HCT116 (cell line): ENCODE measurements around the gene BLNK. TPM values are rescaled to one million over a fixed set of nuclear protein-coding genes. Genes with fewer than 3 reads are reported as not detected.

Experiments used
- ATAC-seq: fragments of 200-7000 bp; cut with Tn5 transposase; 2 replicates; pipeline ENCODE4 v1.9.1; 2020; ENCODE audit warnings: mild to moderate bottlenecking, moderate library complexity
- BruUV-seq: library from RNA; stranded (reverse); fragments of 400-500 nt; replicated peaks from 2 replicates; lab custom pipeline; 2021; lab: Mats Ljungman, UMichigan
- CTCF ChIA-PET: fragments of 300-600 bp; sonication (Branson Sonifier 250); formaldehyde crosslinking; loops from one replicate; lab custom pipeline; 2021; ENCODE audit warnings: antibody characterized with exemption; lab: Charles Lee
- POLR2A ChIA-PET: fragments of 300-600, 350-600 bp; sonication (Branson Sonifier 250); formaldehyde crosslinking; loops from one replicate; lab custom pipeline; 2021; ENCODE audit warnings: antibody characterized with exemption; lab: Charles Lee
- RAD21 ChIA-PET, 2 experiments: fragments of 300-600 bp; sonication (Branson Sonifier 250); formaldehyde crosslinking; loops; one replicate each; lab custom pipeline; 2023; ENCODE audit warnings: low total read pairs in 2 of 2; ENCODE audit not compliant: uncharacterized antibody in 2 of 2, unreplicated experiment in 2 of 2, low non-redundant PET in 1 of 2; lab: Charles Lee
- DNase-seq: peaks from one replicate; pipeline ENCODE4 v3.0.0-alpha.2; 2010; ENCODE audit warnings: low read depth, low spot score
- H2AFZ ChIP-seq: fragments of 200-600 bp; shearing (Covaris generic), sonication (generic); 2 replicates; pipeline ENCODE4 v1.6.1; 2017; ENCODE audit warnings: low read depth, mixed run types, mixed read lengths, antibody characterized with exemption, low read length; ENCODE audit not compliant: poor library complexity, severe bottlenecking
- H3K27ac ChIP-seq: 2 replicates; pipeline ENCODE4 v1.5.1; 2012; ENCODE audit warnings: low read depth, low read length
- H3K27me3 ChIP-seq: fragments of 200-600 bp; sonication (generic); 2 replicates; pipeline ENCODE4 v1.6.1; 2016; ENCODE audit warnings: mixed run types, low read length, mixed read lengths; ENCODE audit not compliant: insufficient read depth
- H3K36me3 ChIP-seq, 2 experiments: fragments of 200-500 bp in 1 of 2; fragments of 200-600 bp in 1 of 2; sonication (Bioruptor generic) in 1 of 2; sonication (generic) in 1 of 2; 2 replicates each; pipeline versions ENCODE4 v1.5.1 to v1.6.1; 2014 to 2016; ENCODE audit warnings: low read length in 2 of 2, inconsistent platforms in 1 of 2, mixed read lengths in 1 of 2, mixed run types in 1 of 2; ENCODE audit not compliant: insufficient read depth in 2 of 2, control insufficient read depth in 1 of 2
- H3K4me1 ChIP-seq, 2 experiments: fragments of 200-600 bp in 1 of 2; sonication (generic) in 1 of 2; 2 replicates each; pipeline versions ENCODE4 v1.5.1 to v1.6.1; 2012 to 2017; ENCODE audit warnings: low read length in 2 of 2, inconsistent platforms in 1 of 2, mild to moderate bottlenecking in 1 of 2, mixed read lengths in 1 of 2, mixed run types in 1 of 2, moderate library complexity in 1 of 2; ENCODE audit not compliant: insufficient read depth in 2 of 2, control insufficient read depth in 1 of 2
- H3K4me2 ChIP-seq: fragments of 200-600 bp; sonication (generic); 2 replicates; pipeline ENCODE4 v1.6.1; 2017; ENCODE audit warnings: mixed run types, low read length, mixed read lengths
- H3K4me3 ChIP-seq, 2 experiments: fragments of 200-600 bp in 1 of 2; sonication (generic) in 1 of 2; replicated peaks in 1 of 2; 2 replicates each; pipeline ENCODE4 v1.5.1; 2011 to 2016; ENCODE audit warnings: low read length in 2 of 2, control low read depth in 1 of 2, low read depth in 1 of 2, mild to moderate bottlenecking in 1 of 2, mixed read lengths in 1 of 2, mixed run types in 1 of 2
- H3K79me2 ChIP-seq: fragments of 200-600 bp; sonication (generic); 2 replicates; pipeline ENCODE4 v1.6.1; 2017; ENCODE audit warnings: mild to moderate bottlenecking, mixed run types, low read length, moderate library complexity, mixed read lengths; ENCODE audit not compliant: insufficient read depth
- H3K9ac ChIP-seq: fragments of 200-600 bp; sonication (generic); 2 replicates; pipeline ENCODE4 v1.6.1; 2016; ENCODE audit warnings: low read length, mixed read lengths
- H3K9me2 ChIP-seq: fragments of 200-600 bp; sonication (generic), shearing (Covaris generic); 2 replicates; pipeline ENCODE4 v1.6.1; 2017; ENCODE audit warnings: mixed run types, mild to moderate bottlenecking, moderate library complexity; ENCODE audit not compliant: insufficient read depth
- H3K9me3 ChIP-seq, 2 experiments: fragments of 200-500 bp in 1 of 2; fragments of 200-600 bp in 1 of 2; sonication (Bioruptor generic) in 1 of 2; sonication (generic) in 1 of 2; 2 replicates each; pipeline ENCODE4 v1.6.1; 2014 to 2017; ENCODE audit warnings: low read length in 2 of 2, mixed read lengths in 2 of 2, inconsistent platforms in 1 of 2, low read depth in 1 of 2, mild to moderate bottlenecking in 1 of 2, mixed run types in 1 of 2, moderate library complexity in 1 of 2; ENCODE audit not compliant: control insufficient read depth in 1 of 2, insufficient read depth in 1 of 2
- H4K20me1 ChIP-seq: fragments of 200-600 bp; sonication (generic), shearing (Covaris generic); 2 replicates; pipeline ENCODE4 v1.6.1; 2017; ENCODE audit warnings: mixed run types, mild to moderate bottlenecking, moderate library complexity; ENCODE audit not compliant: insufficient read depth
- ATF3 ChIP-seq: IDR thresholded peaks from 2 replicates; pipeline ENCODE4 v1.6.1; 2012
- ELF1 ChIP-seq: IDR thresholded peaks from 2 replicates; pipeline ENCODE4 v1.6.1; 2012; ENCODE audit warnings: low read depth, borderline replicate concordance
- FOSL1 ChIP-seq: IDR thresholded peaks from 2 replicates; pipeline ENCODE4 v1.6.1; 2012; ENCODE audit warnings: low read depth
- JUND ChIP-seq: IDR thresholded peaks from 2 replicates; pipeline ENCODE4 v1.6.1; 2012
- POLR2A ChIP-seq: IDR thresholded peaks from 2 replicates; pipeline ENCODE4 v1.7.0; 2011; ENCODE audit warnings: borderline replicate concordance; ENCODE audit not compliant: insufficient read depth, insufficient read length; ENCODE audit errors: extremely low read depth
- POLR2AphosphoS5 ChIP-seq: IDR thresholded peaks from 2 replicates; pipeline ENCODE4 v1.6.1; 2011; ENCODE audit warnings: mild to moderate bottlenecking, low read depth, low read length, moderate library complexity
- RAD21 ChIP-seq: IDR thresholded peaks from 2 replicates; pipeline ENCODE4 v1.6.1; 2012; ENCODE audit warnings: low read depth, mild to moderate bottlenecking
- REST ChIP-seq: IDR thresholded peaks from 2 replicates; pipeline ENCODE4 v1.6.1; 2012; ENCODE audit warnings: low read depth
- SP1 ChIP-seq: IDR thresholded peaks from 2 replicates; pipeline ENCODE4 v1.6.1; 2012; ENCODE audit warnings: low read depth
- TCF7L2 ChIP-seq: IDR thresholded peaks from 2 replicates; pipeline ENCODE4 v1.7.0; 2011; ENCODE audit warnings: borderline replicate concordance, inconsistent platforms; ENCODE audit not compliant: insufficient read depth, insufficient read length; ENCODE audit errors: extremely low read depth
- YY1 ChIP-seq: IDR thresholded peaks from 2 replicates; pipeline ENCODE4 v1.6.1; 2011; ENCODE audit warnings: low read length, low read depth, moderate library complexity, mild to moderate bottlenecking; ENCODE audit not compliant: insufficient replicate concordance; ENCODE audit errors: extremely low read depth
- ZBTB33 ChIP-seq: IDR thresholded peaks from 2 replicates; pipeline ENCODE4 v1.6.1; 2011; ENCODE audit warnings: mild to moderate bottlenecking, low read length, moderate library complexity; ENCODE audit not compliant: insufficient replicate concordance; ENCODE audit errors: extremely low read depth
- ZFX ChIP-seq: fragments of 450-650 bp; IDR thresholded peaks from 2 replicates; pipeline ENCODE4 v1.6.1; 2017
- intact Hi-C: fragments of 100-400 bp; cut with micrococcal nuclease; formaldehyde crosslinking; loops from 2 replicates; pipeline ENCODE4 v1.10.0; 2022
- total RNA-seq: library from RNA; stranded (reverse); gene quantifications from one replicate; pipeline ENCODE4 v1.2.1, GENCODE V29; 2021; ENCODE audit not compliant: unreplicated experiment

Gene BLNK
- total RNA-seq, 1 experiment from 2014 or later: 0.59 TPM

- Histone ChIP-seq H2AFZ (no peak overlapping the region), H3K9ac (no peak overlapping the region), H3K4me2 (no peak overlapping the region), H3K27me3 (peaks cover 20% of the 10 kb centered on the region; the same call in 1 of the 2 replicates), H3K36me3 (no peaks in the 10 kb centered on the region), H3K4me3 (no peak overlapping the region), H4K20me1 (no peaks in the 10 kb centered on the region), H3K27ac (no peak overlapping the region), H3K4me1 (no peaks in the 10 kb centered on the region), H3K9me3 (no peaks in the 10 kb centered on the region), H3K9me2 (no peaks in the 10 kb centered on the region), H3K79me2 (no peaks in the 10 kb centered on the region)
- intact Hi-C loops: loop anchor here (2.0 to 10.0 kb wide), 3 partner anchors 151 to 279 kb away; partner anchors contain the start of gene CCNJ
- ATAC-seq (no peak), DNase-seq (no peak)
- RAD21 ChIA-PET: no interaction called here
- CTCF ChIA-PET: interaction anchor here (1.4 to 5.6 kb wide), 2 partner anchors 66 to 277 kb away, joined by 3 to 70 read pairs; no protein-coding TSS in a partner anchor
- TF ChIP-seq JUND (no peak), POLR2AphosphoS5 (no peak), ELF1 (no peak), POLR2A (no peak), TCF7L2 (no peak), YY1 (no peak), SP1 (no peak), ZFX (no peak), ZBTB33 (no peak), REST (no peak), RAD21 (no peak), FOSL1 (no peak), ATF3 (no peak)
- POLR2A ChIA-PET: no interaction called here
- no TSS peak for BruUV-seq
These were observed 24.1 kb upstream of the BLNK start for GRCh38 chr10:96295475-96295874.
